HepG2 (cell line): Measurements from ENCODE around the gene PPP1R1A. TPM values are rescaled to one million over a fixed set of nuclear protein-coding genes. Genes with fewer than 3 reads are reported as not detected.

Source experiments
- ATAC-seq: fragments of 200-7000 bp; cut with Tn5 transposase; 3 replicates; pipeline ENCODE4 v1.9.1; 2020; ENCODE audit warnings: mild to moderate bottlenecking, moderate library complexity
- BruUV-seq: library from RNA; stranded (reverse); fragments of 400-500 nt; replicated peaks from 2 replicates; lab custom pipeline; 2021; lab: Mats Ljungman, UMichigan
- CTCF ChIA-PET: fragments of 300-600 bp; formaldehyde crosslinking; extraction: SDS; loops from one replicate; lab custom pipeline; 2021; ENCODE audit warnings: low total read pairs, inconsistent platforms, low intra/inter-chr PET ratio; lab: Yijun Ruan, JAX
- POLR2A ChIA-PET: fragments of 350-600 bp; sonication (Branson Sonifier 250); formaldehyde crosslinking; loops from one replicate; lab custom pipeline; 2020; ENCODE audit warnings: antibody characterized with exemption, inconsistent platforms; lab: Yijun Ruan, JAX
- DNase-seq: peaks from one replicate; pipeline ENCODE4 v3.0.0-alpha.2; 2015; ENCODE audit warnings: low spot score
- FAIRE-seq: peaks from 3 replicates; lab custom pipeline; 2011; peaks lifted over from hg19 to GRCh38; lab: Jason Lieb, UNC
- H2AFZ ChIP-seq: one replicate; pipeline ENCODE4 v1.6.1; 2011; ENCODE audit warnings: low read length, inconsistent platforms
- H3K27ac ChIP-seq: fragments of 300-600 bp; 3 replicates; pipeline ENCODE4 v1.8.0; 2011; ENCODE audit warnings: mixed run types, mild to moderate bottlenecking, mixed read lengths, low read length, inconsistent platforms; ENCODE audit not compliant: insufficient read depth; ENCODE audit errors: extremely low read length
- H3K27me3 ChIP-seq, 2 experiments: fragments of 200-600 bp in 1 of 2; 2 replicates in 1 of 2; 3 replicates in 1 of 2; pipeline versions ENCODE4 v1.6.0 to v1.8.0; 2011; ENCODE audit warnings: low read length in 2 of 2, mild to moderate bottlenecking in 2 of 2, moderate library complexity in 2 of 2, inconsistent platforms in 1 of 2; ENCODE audit not compliant: insufficient read depth in 2 of 2, control insufficient read depth in 1 of 2
- H3K36me3 ChIP-seq, 2 experiments: fragments of 200-600 bp in 1 of 2; replicated peaks in 1 of 2; 2 replicates in 1 of 2; 3 replicates in 1 of 2; pipeline versions ENCODE4 v1.5.1 to v1.8.0; 2011; ENCODE audit warnings: low read length in 2 of 2, inconsistent platforms in 1 of 2; ENCODE audit not compliant: insufficient read depth in 2 of 2, control insufficient read depth in 1 of 2
- H3K4me1 ChIP-seq: 2 replicates; pipeline ENCODE4 v1.5.1; 2012; ENCODE audit warnings: low read length, inconsistent platforms; ENCODE audit not compliant: insufficient read depth
- H3K4me2 ChIP-seq: 2 replicates; pipeline ENCODE4 v1.6.0; 2011; ENCODE audit warnings: low read depth, low read length, inconsistent platforms
- H3K4me3 ChIP-seq, 3 experiments: fragments of 200-600 bp in 1 of 3; sonication (generic), shearing (Covaris generic) in 1 of 3; replicated peaks in 1 of 3; 2 replicates each; pipeline ENCODE4 v1.5.1; 2011 to 2016; ENCODE audit warnings: low read length in 3 of 3, inconsistent platforms in 2 of 3, low read depth in 2 of 3, mild to moderate bottlenecking in 2 of 3, control low read depth in 1 of 3, mixed read lengths in 1 of 3; ENCODE audit not compliant: insufficient read depth in 1 of 3
- H3K79me2 ChIP-seq: one replicate; pipeline ENCODE4 v1.6.1; 2011; ENCODE audit warnings: low read length, inconsistent platforms; ENCODE audit not compliant: insufficient read depth
- H3K9ac ChIP-seq: 2 replicates; pipeline ENCODE4 v1.6.0; 2011; ENCODE audit warnings: mild to moderate bottlenecking, low read depth, low read length, inconsistent platforms; ENCODE audit not compliant: insufficient read depth
- H3K9me3 ChIP-seq: 2 replicates; pipeline ENCODE4 v1.5.1; 2012; ENCODE audit warnings: mild to moderate bottlenecking, low read length
- H4K20me1 ChIP-seq: 2 replicates; pipeline ENCODE4 v1.6.0; 2011; ENCODE audit warnings: inconsistent platforms, mild to moderate bottlenecking, low read length, moderate library complexity; ENCODE audit not compliant: insufficient read depth
- CBX1 ChIP-seq: IDR thresholded peaks from one replicate; pipeline ENCODE4 v1.6.1; 2016; ENCODE audit warnings: antibody characterized with exemption, low read depth
- GLMP ChIP-seq: sonication (generic); formaldehyde crosslinking; IDR thresholded peaks from 2 replicates; pipeline ENCODE4 v1.9.0; 2021; ENCODE audit warnings: missing genetic modification reagents, mild to moderate bottlenecking, borderline replicate concordance
- HES4 ChIP-seq: sonication (generic); formaldehyde crosslinking; IDR thresholded peaks from 2 replicates; pipeline ENCODE4 v1.9.0; 2021; ENCODE audit warnings: mild to moderate bottlenecking, missing genetic modification reagents, borderline replicate concordance
- KDM5A ChIP-seq: fragments of 200-600 bp; sonication (generic); IDR thresholded peaks from 2 replicates; pipeline ENCODE4 v1.7.0; 2018; ENCODE audit warnings: antibody characterized with exemption, mild to moderate bottlenecking, low read length, borderline replicate concordance
- NR1H2 ChIP-seq: sonication (generic); formaldehyde crosslinking; IDR thresholded peaks from 2 replicates; pipeline ENCODE4 v1.8.1; 2022; ENCODE audit warnings: low read depth, missing genetic modification reagents, borderline replicate concordance
- RXRA ChIP-seq: sonication (generic); formaldehyde crosslinking; IDR thresholded peaks from 2 replicates; pipeline ENCODE4 v1.5.1; 2020; ENCODE audit warnings: missing genetic modification reagents
- U2AF1 ChIP-seq: fragments of 200-400 bp; formaldehyde crosslinking; optimal IDR thresholded peaks from 2 replicates; pipeline ENCODE3; 2017; ENCODE audit warnings: mild to moderate bottlenecking, low read depth, low read length
- U2AF2 ChIP-seq: fragments of 200-400 bp; formaldehyde crosslinking; IDR thresholded peaks from 2 replicates; pipeline ENCODE4 v1.6.1; 2017; ENCODE audit warnings: low read depth, mild to moderate bottlenecking, low read length
- ZBTB44 ChIP-seq: sonication (generic); formaldehyde crosslinking; IDR thresholded peaks from 2 replicates; pipeline ENCODE4 v1.4.0; 2020; ENCODE audit warnings: missing genetic modification reagents
- ZKSCAN5 ChIP-seq: sonication (generic); formaldehyde crosslinking; IDR thresholded peaks from 2 replicates; pipeline ENCODE4 v1.5.1; 2020; ENCODE audit warnings: mild to moderate bottlenecking, missing genetic modification reagents
- ZNF207 ChIP-seq: fragments of 450-650 bp; IDR thresholded peaks from 2 replicates; pipeline ENCODE4 v1.6.1; 2016; ENCODE audit warnings: antibody characterized with exemption, borderline replicate concordance
- ZSCAN31 ChIP-seq: sonication (generic); formaldehyde crosslinking; IDR thresholded peaks from 2 replicates; pipeline ENCODE4 v1.5.0; 2020; ENCODE audit warnings: low read depth, mild to moderate bottlenecking, missing genetic modification reagents
- WGBS: methylation state at CpG from one replicate; pipeline ENCODE4 v1.1.6; 2017; ENCODE audit warnings: low lambda C conversion rate; 5-methylcytosine and 5-hydroxymethylcytosine counted together
- in situ Hi-C: cut with HindIII; loops from 2 replicates; pipeline ENCODE4 v1.10.0; 2017; ENCODE audit warnings: low pct_unique_long_range_greater_than_20kb; ENCODE audit not compliant: extremely low pct_ligation_motif_present
- intact Hi-C: fragments of 100-400 bp; cut with micrococcal nuclease; formaldehyde crosslinking; loops from one replicate; pipeline ENCODE4 v1.10.0; 2022; ENCODE audit not compliant: unreplicated experiment
- polyA plus RNA-seq, 8 experiments: library from polyadenylated mRNA; depleted of rRNA in 3 of 8; stranded (reverse) in 7 of 8; unstranded in 1 of 8; fragments of >200 nt; fragmentation: Illumina TruSeq in 4 of 8; extraction: Trizol in 4 of 8; gene quantifications; 2 replicates each; pipeline versions ENCODE4 v1.2.1 to v1.2.3, GENCODE V29; 2011 to 2016; ENCODE audit warnings: low read depth in 4 of 8, missing spikeins in 1 of 8, mixed read lengths in 1 of 8; ENCODE audit not compliant: insufficient read depth in 1 of 8
- total RNA-seq, 5 experiments: library from RNA; depleted of rRNA; stranded (reverse); fragments of >200 nt; fragmentation: Illumina TruSeq; extraction: Trizol; gene quantifications; 2 replicates each; pipeline ENCODE4 v1.2.3, GENCODE V29; 2016; ENCODE audit warnings: low read depth in 1 of 5

PPP1R1A gene
- total and polyA plus RNA-seq, 2 of the 13 experiments (the other 11 are each of a cell fraction or from before 2014, with no cell fraction given) = 0.20 TPM; not detected in 1

GRCh38 chr12:54628186-54628846 lies 39.9 kb upstream of the PPP1R1A start:
- Histone ChIP-seq H3K4me1 (no peaks in the 10 kb centered on the region), H3K9me3 (peaks cover 17% of the 10 kb centered on the region), H4K20me1 (no peaks in the 10 kb centered on the region), H3K9ac (no peak overlapping the region), H3K79me2 (no peaks in the 10 kb centered on the region), H2AFZ (no peak overlapping the region), H3K4me2 (no peak overlapping the region), H3K27ac (no peak overlapping the region), H3K36me3 (no peaks in the 10 kb centered on the region), H3K4me3 (no peak overlapping the region), H3K27me3 (peaks cover 1 to 10% of the 10 kb centered on the region in 2 experiments; a peak in 2 of 5 replicates)
- intact Hi-C loops (no loop called here), in situ Hi-C loops (no loop called here)
- FAIRE-seq (no peak), ATAC-seq (no peak), DNase-seq (no peak)
- BruUV-seq = no TSS peak
- TF ChIP-seq ZSCAN31 (CRISPR knock-in tag) (no peak), GLMP (no peak), RXRA (CRISPR knock-in tag) (no peak), HES4 (CRISPR knock-in tag) (no peak), ZNF207 (no peak), KDM5A (no peak), NR1H2 (no peak), CBX1 (no peak), ZBTB44 (CRISPR knock-in tag) (no peak), U2AF2 (no peak), ZKSCAN5 (CRISPR knock-in tag) (no peak), U2AF1 (no peak)
- WGBS = 43% methylated on average over 2 of the region's 3 CpGs
- CTCF ChIA-PET = no interaction called here
- POLR2A ChIA-PET = no interaction called here
